SIG-M5 treated with dmso at 0.1 percent for 504 hours (cell line): Measurements from ENCODE around the gene C9orf85.
"Not testable (repeated sequence)": the region's sequence is repeated elsewhere in the genome, so short reads cannot be mapped to it uniquely, and the experiment has no call there.

Experiments used
- DNase-seq: peaks from one replicate; lab custom pipeline; 2025; ENCODE audit not compliant: unreplicated experiment; lab: John Stamatoyannopoulos, UW

C9orf85 gene

DNA sequence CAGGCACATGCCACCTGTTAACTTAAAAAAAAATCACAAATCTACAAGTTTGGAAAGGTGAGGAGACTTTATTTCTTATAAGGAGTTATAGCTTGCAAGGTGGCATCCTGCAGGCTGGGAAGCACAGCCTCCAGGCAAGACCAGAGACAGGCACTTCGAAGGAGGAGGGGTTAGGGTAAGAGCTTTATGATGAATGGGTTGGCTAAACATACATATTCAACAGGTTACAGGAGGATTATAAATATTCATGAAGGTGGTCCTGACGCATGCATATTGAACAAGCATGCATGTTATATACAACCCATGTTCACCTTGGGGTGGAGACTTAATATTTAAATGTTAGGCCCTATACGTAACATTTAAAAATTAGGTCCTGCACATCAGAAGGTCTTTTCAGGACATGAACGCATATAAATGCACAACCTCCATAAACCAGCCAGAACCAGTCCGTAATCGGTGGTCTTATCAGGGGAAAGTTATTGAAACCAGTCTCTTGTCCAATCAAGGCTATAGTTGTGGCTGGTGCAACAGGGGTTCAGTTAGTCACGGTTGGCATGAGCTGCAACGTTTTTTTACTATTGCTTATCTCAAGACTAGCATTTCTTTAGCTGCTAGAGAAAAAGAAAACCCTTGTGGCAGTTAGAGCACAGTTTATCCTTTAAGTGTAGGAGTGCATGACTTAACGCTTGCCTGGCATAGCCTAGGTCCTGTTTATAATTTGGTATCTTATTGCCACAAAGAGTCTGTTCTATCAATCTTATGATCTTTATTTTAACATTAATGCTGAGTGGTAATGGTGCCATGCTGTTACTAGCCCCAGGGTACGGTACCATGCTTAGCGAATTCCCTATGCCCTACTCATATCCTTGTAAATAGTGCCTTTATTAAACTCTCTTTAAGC lies 76.3 kb downstream of the C9orf85 start:
- DNase-seq: no peak

DNA sequence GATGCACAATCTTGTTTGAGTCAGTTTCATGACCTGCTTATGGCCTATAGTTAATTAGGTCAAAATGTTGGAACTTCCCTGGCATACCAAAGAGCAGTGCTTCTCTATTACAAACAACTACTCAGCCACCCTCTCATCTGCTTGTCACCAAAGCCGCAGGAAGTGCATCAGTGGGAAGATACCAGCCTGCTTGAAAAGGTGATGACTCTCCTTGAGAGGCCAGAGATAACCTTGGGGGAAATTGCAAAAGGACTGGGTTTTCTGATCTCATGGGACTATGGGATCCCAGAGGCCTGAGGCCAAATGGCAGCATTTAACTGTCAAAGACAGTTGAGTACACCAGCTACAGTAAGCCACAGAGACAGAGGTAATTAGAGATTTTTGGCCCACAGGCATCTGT lies 79.0 kb downstream of the C9orf85 start:
- DNase-seq: no peak

DNA sequence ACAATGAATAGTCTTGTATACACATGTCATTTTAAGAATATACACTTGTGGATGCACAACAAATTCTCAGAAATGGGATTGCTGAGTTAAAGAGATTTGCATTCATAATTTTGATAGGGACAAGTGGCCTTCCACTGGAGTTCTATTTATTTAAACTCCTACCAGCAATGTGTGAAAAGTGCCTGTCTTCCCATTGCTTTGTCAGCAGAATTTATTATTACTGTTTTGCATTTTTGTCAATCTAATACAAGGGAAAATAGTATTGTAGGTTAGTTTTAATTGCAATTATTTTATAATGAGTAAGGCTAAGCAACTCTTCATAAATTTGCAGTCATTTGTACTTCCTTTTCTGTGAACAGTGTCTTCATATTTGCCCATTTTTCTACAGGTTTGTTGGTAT lies 94.0 kb downstream of the C9orf85 start:
- DNase-seq: no peak

DNA sequence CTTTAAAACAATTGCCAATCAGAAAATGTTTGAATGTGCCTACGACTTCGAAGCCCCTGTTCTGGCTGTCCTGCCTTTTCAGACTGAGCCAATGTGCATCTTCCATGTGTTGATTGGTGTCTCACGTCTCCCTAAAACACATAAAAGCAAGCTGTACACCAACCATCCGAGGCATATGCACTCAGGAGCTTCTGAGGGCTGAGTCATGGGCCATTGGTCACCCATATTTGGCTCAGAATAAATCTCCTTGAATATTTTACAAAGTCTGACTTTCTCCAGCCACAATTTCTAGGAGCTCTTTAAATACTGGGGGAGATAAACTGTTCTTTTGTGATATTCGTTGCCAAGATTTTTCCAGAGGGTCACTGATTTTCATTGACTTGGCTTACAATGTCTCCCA lies 95.1 kb downstream of the C9orf85 start:
- no peak for DNase-seq

DNA sequence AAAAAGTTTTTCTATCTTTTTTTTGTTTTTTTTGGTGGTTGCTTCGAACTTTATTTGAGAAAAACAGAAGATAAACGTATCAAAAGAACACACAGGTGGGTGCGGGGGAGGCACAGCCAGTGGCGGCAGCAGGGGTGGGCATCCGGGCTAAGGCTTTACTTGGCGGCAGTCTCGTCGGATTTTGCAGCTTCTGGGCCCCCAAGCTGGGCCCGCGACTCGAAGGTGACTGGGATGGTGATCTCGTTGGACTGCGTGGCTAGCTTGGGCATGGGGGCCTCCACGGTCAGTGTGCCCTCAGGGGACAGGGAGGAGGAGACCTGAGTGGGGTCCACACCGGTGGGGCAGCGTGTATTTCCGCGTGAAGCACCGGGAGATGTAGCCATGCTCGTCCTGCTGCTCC lies 96.3 kb downstream of the C9orf85 start:
- DNase-seq: not testable (repeated sequence)

DNA sequence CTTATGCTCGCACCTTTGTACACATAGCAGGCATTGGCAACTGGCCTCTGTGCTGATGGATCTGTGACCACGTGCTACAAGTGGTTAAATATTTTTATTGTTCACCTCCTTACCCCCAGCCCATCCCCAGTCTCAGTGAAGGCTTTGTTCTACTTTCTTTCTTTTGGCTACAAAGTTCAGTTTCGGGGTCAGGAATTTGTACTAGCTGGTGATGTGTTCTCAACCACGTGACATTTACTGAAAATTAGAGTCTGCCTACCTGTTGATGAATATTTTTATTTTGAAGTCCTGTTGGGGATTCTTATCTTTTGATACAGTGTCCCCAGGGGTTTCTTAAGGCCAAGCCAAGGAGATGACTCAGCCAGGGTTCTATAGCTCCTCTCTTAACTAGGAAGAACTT lies 101.2 kb downstream of the C9orf85 start:
- DNase-seq: no peak

DNA sequence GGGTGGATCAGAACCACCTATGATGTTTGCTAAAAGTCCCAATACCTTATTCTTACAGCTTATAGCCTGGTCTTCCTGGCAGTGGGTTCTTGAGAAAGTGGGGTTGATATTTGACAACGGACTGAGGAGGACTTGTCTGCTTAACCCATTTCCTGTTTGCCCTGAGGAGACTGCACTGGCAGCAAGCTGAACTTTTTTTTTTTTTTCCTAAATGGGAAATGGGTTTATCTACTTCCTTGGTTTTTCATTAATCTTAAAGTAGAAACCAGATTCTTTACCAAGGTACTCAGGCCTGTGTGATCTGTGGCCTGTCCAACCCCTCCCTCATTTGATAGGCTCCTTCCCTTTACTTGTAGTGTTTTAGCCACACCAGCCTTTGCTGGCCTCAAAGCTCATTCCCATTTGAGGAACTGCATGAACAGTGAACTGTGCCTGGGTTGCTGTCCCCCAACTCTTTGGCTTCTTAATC lies 101.9 kb downstream of the C9orf85 start:
- DNase-seq: no peak

DNA sequence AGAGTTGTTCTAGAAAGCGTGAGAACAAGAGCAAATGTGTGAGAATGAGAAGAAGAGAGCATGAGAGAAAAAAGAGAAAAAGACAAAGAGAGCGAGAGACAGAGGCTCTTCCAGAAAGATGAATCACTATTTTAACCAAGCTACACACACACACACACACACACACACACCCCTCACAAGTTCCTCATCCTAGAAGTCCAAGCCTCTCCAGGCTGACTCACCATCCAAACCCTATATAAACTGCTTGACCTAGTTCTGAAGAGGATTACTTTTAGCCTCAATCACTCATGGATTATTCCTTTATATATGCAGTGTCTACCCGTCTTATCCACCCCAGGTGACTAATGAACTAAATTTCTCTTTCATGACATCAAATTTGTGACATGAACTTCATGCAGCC lies 111.4 kb downstream of the C9orf85 start:
- DNase-seq: peak; percentile 35
